Hypothalamus (tissue), 51 donors: ENCODE measurements around the gene SCGN.

Experiments used
- DNase-seq, 51 donors: peaks; one replicate each; lab custom pipeline; 2025; lab: John Stamatoyannopoulos, UW

Gene SCGN

GRCh38 chr6:25652007-25652515, at the start of gene SCGN:
Gene SCGN, plus strand, starts transcription at chr6:25652215. Its CDS starts 189 bp downstream, at chr6:25652404.
- DNase-seq, result peak in 18 of 51 donors; percentile 0 to 23 (median 4)

GRCh38 chr6:25602674-25602982, 49.4 kb upstream of the SCGN start:
- DNase-seq, result no peak

- no peak for DNase-seq
These were observed 48.8 kb upstream of the SCGN start for GRCh38 chr6:25603251-25603650.

- DNase-seq, result no peak
These were observed 45.9 kb upstream of the SCGN start for GRCh38 chr6:25606151-25606550.

- DNase-seq, result no peak
These were observed 43.3 kb upstream of the SCGN start for GRCh38 chr6:25608558-25609174.

GRCh38 chr6:25612666-25613065, 39.3 kb upstream of the SCGN start:
- DNase-seq, result no peak

GRCh38 chr6:25613415-25613814, 38.6 kb upstream of the SCGN start:
- DNase-seq, result no peak

- no peak for DNase-seq
These were observed 38.0 kb upstream of the SCGN start for GRCh38 chr6:25614052-25614451.

- no peak for DNase-seq
These were observed 36.5 kb upstream of the SCGN start for GRCh38 chr6:25615471-25615870.

- DNase-seq, result no peak
These were observed 34.0 kb upstream of the SCGN start for GRCh38 chr6:25617997-25618396.

- DNase-seq, result no peak
These were observed 32.8 kb upstream of the SCGN start for GRCh38 chr6:25619217-25619616.

GRCh38 chr6:25620391-25620790, 31.6 kb upstream of the SCGN start:
- no peak for DNase-seq

GRCh38 chr6:25623065-25623464, 28.9 kb upstream of the SCGN start:
- DNase-seq, result no peak

- DNase-seq, result no peak
These were observed 28.1 kb upstream of the SCGN start for GRCh38 chr6:25623879-25624278.

- DNase-seq, result no peak
These were observed 25.0 kb upstream of the SCGN start for GRCh38 chr6:25627001-25627400.

GRCh38 chr6:25628471-25629197, 23.4 kb upstream of the SCGN start:
- DNase-seq, result no peak

GRCh38 chr6:25629198-25629576, 22.8 kb upstream of the SCGN start:
- DNase-seq, result no peak

GRCh38 chr6:25630508-25631278, 21.3 kb upstream of the SCGN start:
- no peak for DNase-seq

GRCh38 chr6:25635886-25636317, 16.1 kb upstream of the SCGN start:
- DNase-seq, result no peak

GRCh38 chr6:25637211-25637610, 14.8 kb upstream of the SCGN start:
- no peak for DNase-seq

GRCh38 chr6:25637960-25638434, 14.0 kb upstream of the SCGN start:
- DNase-seq, result no peak

- no peak for DNase-seq
These were observed 12.4 kb upstream of the SCGN start for GRCh38 chr6:25639653-25640052.
